ENCODE results near the gene ABHD12. TPM values are rescaled to one million over a fixed set of nuclear protein-coding genes. Genes with fewer than 3 reads are reported as not detected.
"Not testable (repeated sequence)": the region's sequence is repeated elsewhere in the genome, so short reads cannot be mapped to it uniquely, and the experiment has no call there.

Gene ABHD12
- total RNA-seq, 1 experiment from 2014 or later: 60.1 TPM

GRCh38 chr20:25269833-25270170 is 120.8 kb downstream of the ABHD12 start:
- TF ChIP-seq CTCF (conservative IDR thresholded peaks at IDR 0.05): no peak
- TF ChIP-seq EZH2 (IDR thresholded peaks at IDR 0.05; ENCODE audit: low read depth): no peak
- Histone ChIP-seq H3F3A (ENCODE audit: insufficient read depth, low read depth) (no peaks in the 10 kb centered on the region), H3K4me1 (replicated peaks; ENCODE audit: insufficient read depth) (no peaks in the 10 kb centered on the region), H4K20me1 (ENCODE audit: insufficient read depth) (peaks cover 39% of the 10 kb centered on the region), H3K9me3 (ENCODE audit: insufficient read depth, low read depth) (no peaks in the 10 kb centered on the region), H3K9me2 (ENCODE audit: insufficient read depth) (no peaks in the 10 kb centered on the region), H3K27me3 (ENCODE audit: insufficient read depth, low read depth) (no peaks in the 10 kb centered on the region), H2AFZ (no peak overlapping the region), H3K4me2 (no peak overlapping the region), H3K4me3 (no peak overlapping the region), H3K79me2 (ENCODE audit: low read depth) (peaks cover 26% of the 10 kb centered on the region), H3K36me3 (ENCODE audit: low read depth) (peaks cover 23% of the 10 kb centered on the region), H3K27ac (no peak overlapping the region)
- no peak for DNase-seq
- intact Hi-C loops (cut with micrococcal nuclease; ENCODE audit: unreplicated experiment): no loop called here
- no TSS peak for BruUV-seq (replicated peaks)
- ChIA-PET CTCF (no interaction called here), POLR2A (ENCODE audit: unreplicated experiment) (no interaction called here)

GRCh38 chr20:25269057-25269832 is 121.4 kb downstream of the ABHD12 start:
- CTCF ChIA-PET: no interaction called here
- no peak for DNase-seq
- Histone ChIP-seq H2AFZ (no peak overlapping the region), H4K20me1 (ENCODE audit: insufficient read depth) (peaks cover 37% of the 10 kb centered on the region), H3K27me3 (ENCODE audit: insufficient read depth, low read depth) (no peaks in the 10 kb centered on the region), H3K36me3 (ENCODE audit: low read depth) (peaks cover 23% of the 10 kb centered on the region), H3K4me1 (replicated peaks; ENCODE audit: insufficient read depth) (no peaks in the 10 kb centered on the region), H3K9me3 (ENCODE audit: insufficient read depth, low read depth) (no peaks in the 10 kb centered on the region), H3K9me2 (ENCODE audit: insufficient read depth) (no peaks in the 10 kb centered on the region), H3K4me3 (no peak overlapping the region), H3F3A (ENCODE audit: insufficient read depth, low read depth) (no peaks in the 10 kb centered on the region), H3K4me2 (no peak overlapping the region), H3K27ac (no peak overlapping the region), H3K79me2 (ENCODE audit: low read depth) (peaks cover 26% of the 10 kb centered on the region)
- intact Hi-C loops (cut with micrococcal nuclease; ENCODE audit: unreplicated experiment): no loop called here
- POLR2A ChIA-PET (ENCODE audit: unreplicated experiment): interaction anchor here (0.5 kb wide), 1 partner anchor 19 kb away, joined by 5 read pairs; no protein-coding TSS in a partner anchor
- TF ChIP-seq CTCF (conservative IDR thresholded peaks at IDR 0.05): no peak
- TF ChIP-seq EZH2 (IDR thresholded peaks at IDR 0.05; ENCODE audit: low read depth): no peak
- BruUV-seq (replicated peaks): no TSS peak

- intact Hi-C loops (cut with micrococcal nuclease; ENCODE audit: unreplicated experiment); H3K4me1 ChIP-seq (replicated peaks; ENCODE audit: insufficient read depth); H3K9me3 ChIP-seq (ENCODE audit: insufficient read depth, low read depth); H3K4me3 ChIP-seq; H3K27ac ChIP-seq; H3F3A ChIP-seq (ENCODE audit: insufficient read depth, low read depth); BruUV-seq (replicated peaks); POLR2A ChIA-PET (ENCODE audit: unreplicated experiment); H3K27me3 ChIP-seq (ENCODE audit: insufficient read depth, low read depth); H3K4me2 ChIP-seq; DNase-seq; CTCF ChIA-PET; H2AFZ ChIP-seq; H3K9me2 ChIP-seq (ENCODE audit: insufficient read depth): not testable (repeated sequence)
- Histone ChIP-seq H3K36me3 (ENCODE audit: low read depth) (peaks cover 30% of the 10 kb centered on the region), H4K20me1 (ENCODE audit: insufficient read depth) (peaks cover 44% of the 10 kb centered on the region), H3K79me2 (ENCODE audit: low read depth) (peaks cover 67% of the 10 kb centered on the region)
Measured at GRCh38 chr20:25260770-25261437, 129.7 kb downstream of the ABHD12 start.

Data from PC-9 (cell line).